Activated T-helper 9 cell treated with anti-CD3 and anti-CD28 coated beads, Interleukin-2, amount 50 U/mL, for 16 hours (primary cell): ENCODE data around the gene MOV10.
"Not testable (repeated sequence)": the region's sequence is repeated elsewhere in the genome, so short reads cannot be mapped to it uniquely, and the experiment has no call there.

ENCODE experiments used
- DNase-seq: peaks from one replicate; pipeline ENCODE4 v3.0.0-alpha.2; 2020; ENCODE audit warnings: low read depth

Gene MOV10

GRCh38 chr1:112713466-112714312 lies 39.2 kb downstream of the MOV10 start:
- no peak for DNase-seq

- no peak for DNase-seq
Measured at GRCh38 chr1:112714313-112715263, 40.1 kb downstream of the MOV10 start.

- peak; percentile 97 for DNase-seq
Measured at GRCh38 chr1:112715264-112716053, 41.0 kb downstream of the MOV10 start, which contains the start of gene PPM1J. TSS of gene PPM1J (minus strand) at chr1:112715332. CDS start at chr1:112715301, 31 bp downstream.

- DNase-seq: peak; percentile 70
Measured at GRCh38 chr1:112716133-112716720, 41.8 kb downstream of the MOV10 start.

- no peak for DNase-seq
Measured at GRCh38 chr1:112717263-112717873, 42.9 kb downstream of the MOV10 start.

GRCh38 chr1:112718691-112719418 lies 44.4 kb downstream of the MOV10 start:
- peak; percentile 68 for DNase-seq

GRCh38 chr1:112719706-112720105 lies 45.2 kb downstream of the MOV10 start:
- no peak for DNase-seq

GRCh38 chr1:112720800-112721199 lies 46.3 kb downstream of the MOV10 start:
- no peak for DNase-seq

- DNase-seq: not testable (repeated sequence)
Measured at GRCh38 chr1:112721294-112721693, 46.8 kb downstream of the MOV10 start.

GRCh38 chr1:112721966-112722524 lies 47.6 kb downstream of the MOV10 start:
- DNase-seq: no peak

GRCh38 chr1:112722601-112723510 lies 48.4 kb downstream of the MOV10 start:
- DNase-seq: no peak

GRCh38 chr1:112723511-112723839 lies 49.0 kb downstream of the MOV10 start:
- DNase-seq: no peak

GRCh38 chr1:112724240-112724639 lies 49.8 kb downstream of the MOV10 start:
- DNase-seq: not testable (repeated sequence)

- no peak for DNase-seq
Measured at GRCh38 chr1:112727716-112728115, 53.3 kb downstream of the MOV10 start.

GRCh38 chr1:112728306-112728971 lies 54.0 kb downstream of the MOV10 start:
- DNase-seq: not testable (repeated sequence)

GRCh38 chr1:112729011-112729410 lies 54.6 kb downstream of the MOV10 start:
- DNase-seq: not testable (repeated sequence)

GRCh38 chr1:112729909-112730308 lies 55.5 kb downstream of the MOV10 start:
- no peak for DNase-seq

- DNase-seq: no peak
Measured at GRCh38 chr1:112731451-112731850, 57.0 kb downstream of the MOV10 start.
